IMR-90 (cell line): ENCODE results near the gene ZNF775. TPM values are rescaled to one million over a fixed set of nuclear protein-coding genes. Genes with fewer than 3 reads are reported as not detected.

Experiments
- ATAC-seq: fragments of 200-7000 bp; cut with Tn5 transposase; 2 replicates; pipeline ENCODE4 v1.9.1; 2020; ENCODE audit warnings: low read depth, mild to moderate bottlenecking, moderate library complexity
- BruUV-seq: library from RNA; stranded (reverse); fragments of 400-500 nt; replicated peaks from 2 replicates; lab custom pipeline; 2021; lab: Mats Ljungman, UMichigan
- CTCF ChIA-PET: fragments of 300-600 bp; formaldehyde crosslinking; extraction: SDS; loops from one replicate; lab custom pipeline; 2021; ENCODE audit warnings: antibody characterized with exemption; lab: Yijun Ruan, JAX
- POLR2A ChIA-PET: fragments of 300-600 bp; sonication (Branson Sonifier 250); formaldehyde crosslinking; loops from one replicate; lab custom pipeline; 2022; ENCODE audit warnings: antibody characterized with exemption; ENCODE audit not compliant: unreplicated experiment; lab: Charles Lee
- DNase-seq: peaks from one replicate; pipeline ENCODE4 v3.0.0; 2013
- H2AFZ ChIP-seq: replicated peaks from 2 replicates; pipeline ENCODE3; 2013; ENCODE audit warnings: low read length, mild to moderate bottlenecking; ENCODE audit not compliant: poor library complexity
- H2AK5ac ChIP-seq: 2 replicates; pipeline ENCODE4 v1.6.1; 2013; ENCODE audit warnings: low read depth, low read length, inconsistent platforms
- H2AK9ac ChIP-seq: replicated peaks from 2 replicates; pipeline ENCODE3; 2013; ENCODE audit warnings: mild to moderate bottlenecking, low read depth, low read length, moderate library complexity; ENCODE audit not compliant: poor library complexity
- H2BK120ac ChIP-seq: 2 replicates; pipeline ENCODE4 v1.6.1; 2013; ENCODE audit warnings: low read depth, low read length, inconsistent platforms
- H2BK15ac ChIP-seq: 3 replicates; pipeline ENCODE4 v1.6.1; 2013; ENCODE audit warnings: low read depth, low read length, inconsistent platforms
- H2BK20ac ChIP-seq: 2 replicates; pipeline ENCODE4 v1.6.1; 2013; ENCODE audit warnings: low read depth, mild to moderate bottlenecking, inconsistent platforms, low read length, moderate library complexity
- H2BK5ac ChIP-seq: 2 replicates; pipeline ENCODE4 v1.6.1; 2013; ENCODE audit warnings: mild to moderate bottlenecking, low read depth, low read length, inconsistent platforms; ENCODE audit not compliant: poor library complexity, severe bottlenecking
- H3K14ac ChIP-seq: replicated peaks from 2 replicates; pipeline ENCODE4 v1.6.1; 2013; ENCODE audit warnings: low read depth, low read length, inconsistent platforms
- H3K18ac ChIP-seq: 2 replicates; pipeline ENCODE4 v1.6.1; 2013; ENCODE audit warnings: low read depth, low read length, control low read depth
- H3K23ac ChIP-seq: 2 replicates; pipeline ENCODE4 v1.6.1; 2013; ENCODE audit warnings: low read depth, low read length, inconsistent platforms
- H3K27ac ChIP-seq: 2 replicates; pipeline ENCODE4 v1.5.1; 2013; ENCODE audit warnings: mild to moderate bottlenecking, control low read depth, low read length; ENCODE audit not compliant: insufficient read depth
- H3K27me3 ChIP-seq: 2 replicates; pipeline ENCODE4 v1.6.1; 2013; ENCODE audit warnings: low read length; ENCODE audit not compliant: control insufficient read depth, insufficient read depth
- H3K36me3 ChIP-seq: 2 replicates; pipeline ENCODE4 v1.6.1; 2013; ENCODE audit warnings: low read length, mixed read lengths; ENCODE audit not compliant: control insufficient read depth, insufficient read depth
- H3K4ac ChIP-seq: 2 replicates; pipeline ENCODE4 v1.6.1; 2013; ENCODE audit warnings: low read depth, low read length, inconsistent platforms
- H3K4me1 ChIP-seq: 2 replicates; pipeline ENCODE4 v1.6.1; 2013; ENCODE audit warnings: low read length, mixed read lengths; ENCODE audit not compliant: control insufficient read depth, insufficient read depth
- H3K4me2 ChIP-seq: 2 replicates; pipeline ENCODE4 v1.6.1; 2013; ENCODE audit warnings: low read depth, mild to moderate bottlenecking, control low read depth, low read length, moderate library complexity
- H3K4me3 ChIP-seq: 2 replicates; pipeline ENCODE4 v1.5.1; 2013; ENCODE audit warnings: low read depth, mild to moderate bottlenecking, control low read depth, low read length, moderate library complexity; ENCODE audit not compliant: insufficient read depth
- H3K56ac ChIP-seq: 2 replicates; pipeline ENCODE4 v1.6.1; 2013; ENCODE audit warnings: low read length, inconsistent platforms; ENCODE audit not compliant: insufficient read depth; ENCODE audit errors: extremely low read depth
- H3K79me1 ChIP-seq, 2 experiments: 2 replicates each; pipeline ENCODE4 v1.6.1; 2013; ENCODE audit warnings: low read length in 2 of 2, inconsistent platforms in 1 of 2, low read depth in 1 of 2
- H3K9ac ChIP-seq: 2 replicates; pipeline ENCODE4 v1.6.1; 2013; ENCODE audit warnings: low read depth, low read length, control low read depth
- H3K9me1 ChIP-seq: 2 replicates; pipeline ENCODE4 v1.6.1; 2013; ENCODE audit warnings: low read length, inconsistent platforms; ENCODE audit not compliant: insufficient read depth
- H3K9me3 ChIP-seq: 2 replicates; pipeline ENCODE4 v1.6.1; 2013; ENCODE audit warnings: low read length; ENCODE audit not compliant: control insufficient read depth, insufficient read depth
- H4K20me1 ChIP-seq: 2 replicates; pipeline ENCODE4 v1.6.1; 2013; ENCODE audit warnings: low read length, inconsistent platforms; ENCODE audit not compliant: insufficient read depth
- H4K5ac ChIP-seq: 2 replicates; pipeline ENCODE4 v1.6.1; 2013; ENCODE audit warnings: mild to moderate bottlenecking, low read depth, low read length, control low read depth
- H4K8ac ChIP-seq, 2 experiments: 2 replicates each; pipeline ENCODE4 v1.6.1; 2013; ENCODE audit warnings: low read depth in 2 of 2, low read length in 2 of 2, control low read depth in 1 of 2, inconsistent platforms in 1 of 2
- H4K91ac ChIP-seq: 2 replicates; pipeline ENCODE4 v1.6.1; 2013; ENCODE audit warnings: low read depth, low read length, inconsistent platforms; ENCODE audit not compliant: insufficient read depth
- BHLHE40 ChIP-seq: fragments of 150-350 bp; IDR thresholded peaks from 2 replicates; pipeline ENCODE4 v1.6.1; 2016; ENCODE audit warnings: mild to moderate bottlenecking, low read depth, low read length
- CEBPB ChIP-seq: IDR thresholded peaks from 2 replicates; pipeline ENCODE4 v1.6.1; 2012; ENCODE audit warnings: low read depth, low read length, improper control_type of control experiment
- CHD1 ChIP-seq: IDR thresholded peaks from 2 replicates; pipeline ENCODE4 v1.6.1; 2012; ENCODE audit warnings: low read depth, low read length, improper control_type of control experiment
- FOS ChIP-seq: fragments of 150-350 bp; IDR thresholded peaks from 2 replicates; pipeline ENCODE4 v1.6.1; 2016; ENCODE audit warnings: low read depth, low read length
- MAFK ChIP-seq: IDR thresholded peaks from 2 replicates; pipeline ENCODE4 v1.6.1; 2012; ENCODE audit warnings: low read depth, low read length, improper control_type of control experiment
- MAZ ChIP-seq: IDR thresholded peaks from 2 replicates; pipeline ENCODE4 v1.6.1; 2012; ENCODE audit warnings: low read depth, mild to moderate bottlenecking, low read length, improper control_type of control experiment, moderate library complexity, borderline replicate concordance
- MXI1 ChIP-seq: IDR thresholded peaks from 2 replicates; pipeline ENCODE4 v1.6.1; 2012; ENCODE audit warnings: low read depth, mild to moderate bottlenecking, low read length, moderate library complexity, borderline replicate concordance
- NFE2L2 ChIP-seq: fragments of 150-350 bp; IDR thresholded peaks from 2 replicates; pipeline ENCODE4 v1.6.1; 2016; ENCODE audit warnings: low read depth, mild to moderate bottlenecking, low read length
- POLR2A ChIP-seq: IDR thresholded peaks from 2 replicates; pipeline ENCODE4 v1.6.1; 2012; ENCODE audit warnings: mild to moderate bottlenecking, low read depth, low read length
- RAD21 ChIP-seq: IDR thresholded peaks from 2 replicates; pipeline ENCODE4 v1.6.1; 2012; ENCODE audit warnings: low read length, improper control_type of control experiment
- RCOR1 ChIP-seq: IDR thresholded peaks from 2 replicates; pipeline ENCODE4 v1.6.1; 2012; ENCODE audit warnings: mild to moderate bottlenecking, low read length, improper control_type of control experiment; ENCODE audit not compliant: insufficient replicate concordance
- SMC3 ChIP-seq: fragments of 150-350 bp; IDR thresholded peaks from 2 replicates; pipeline ENCODE4 v1.6.1; 2016; ENCODE audit warnings: low read depth, mild to moderate bottlenecking, antibody characterized with exemption, low read length, moderate library complexity
- WGBS, 2 experiments: methylation state at CpG; one replicate each; pipeline versions ENCODE4 v1.1.5 to v1.1.7; 2013; ENCODE audit warnings: missing lambda C conversion rate in 2 of 2; ENCODE audit not compliant: insufficient read length in 1 of 2; ENCODE audit errors: extremely low coverage in 2 of 2; 5-methylcytosine and 5-hydroxymethylcytosine counted together
- dilution Hi-C: fragments of 300-500 bp; cut with HindIII; formaldehyde crosslinking; loops from one replicate; pipeline ENCODE4 v1.14.3; 2018; ENCODE audit warnings: low sequenced_read_pairs; ENCODE audit not compliant: unreplicated experiment
- in situ Hi-C: fragments of 300-500 bp; cut with MboI; formaldehyde crosslinking; loops from 3 replicates; pipeline ENCODE4 v1.14.3; 2019; ENCODE audit warnings: low sequenced_read_pairs, inconsistent platforms, mixed read lengths
- intact Hi-C: fragments of 100-400 bp; cut with micrococcal nuclease; formaldehyde crosslinking; loops from 2 replicates; pipeline ENCODE4 v1.10.0; 2022
- polyA plus RNA-seq, 3 experiments: library from polyadenylated mRNA; depleted of rRNA; stranded (reverse); fragments of >200 nt; gene quantifications; 2 replicates each; pipeline ENCODE4 v1.2.3, GENCODE V29; 2012; ENCODE audit warnings: low replicate concordance in 1 of 3
- total RNA-seq: library from RNA; depleted of rRNA; stranded (reverse); fragments of >200 nt; gene quantifications from 2 replicates; pipeline ENCODE4 v1.2.3, GENCODE V29; 2012
- TF ChIP-seq, protein P1 (sequence below): fragments of 150-350 bp; IDR thresholded peaks from 2 replicates; pipeline ENCODE4 v1.6.1; 2016; ENCODE audit warnings: low read depth, mild to moderate bottlenecking, low read length, moderate library complexity, borderline replicate concordance

The ZNF775 gene
- total and polyA plus RNA-seq, 2 of the 4 experiments (the other 2 are of a cell fraction), result 1.4 to 2.6 TPM

DNA sequence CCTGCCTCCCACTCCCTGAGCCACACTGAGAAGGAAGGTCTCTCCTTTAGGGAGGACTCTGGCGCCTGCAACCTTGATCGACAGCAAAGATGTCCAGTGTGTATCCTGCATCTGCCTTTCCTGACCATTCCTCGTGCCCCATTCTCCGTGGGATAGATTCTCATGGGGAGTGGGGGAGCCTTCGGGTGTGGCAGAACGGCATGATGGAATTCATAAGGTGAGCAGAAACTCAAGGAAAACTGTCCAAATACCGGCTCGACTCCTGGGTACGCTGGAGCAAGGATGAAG lies 37.1 kb upstream of the ZNF775 start:
- WGBS, 2 experiments, result no CpG with 5 or more reads among the region's 9 CpGs
- TF ChIP-seq, protein P1, sequence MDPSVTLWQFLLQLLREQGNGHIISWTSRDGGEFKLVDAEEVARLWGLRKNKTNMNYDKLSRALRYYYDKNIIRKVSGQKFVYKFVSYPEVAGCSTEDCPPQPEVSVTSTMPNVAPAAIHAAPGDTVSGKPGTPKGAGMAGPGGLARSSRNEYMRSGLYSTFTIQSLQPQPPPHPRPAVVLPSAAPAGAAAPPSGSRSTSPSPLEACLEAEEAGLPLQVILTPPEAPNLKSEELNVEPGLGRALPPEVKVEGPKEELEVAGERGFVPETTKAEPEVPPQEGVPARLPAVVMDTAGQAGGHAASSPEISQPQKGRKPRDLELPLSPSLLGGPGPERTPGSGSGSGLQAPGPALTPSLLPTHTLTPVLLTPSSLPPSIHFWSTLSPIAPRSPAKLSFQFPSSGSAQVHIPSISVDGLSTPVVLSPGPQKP, result no peak
- no peak for TF ChIP-seq MXI1
- TF ChIP-seq CHD1, result no peak
- TF ChIP-seq RAD21, result no peak
- no peak for TF ChIP-seq MAFK
- TF ChIP-seq SMC3, result no peak
- no peak for TF ChIP-seq CEBPB
- TF ChIP-seq NFE2L2, result no peak
- no peak for TF ChIP-seq BHLHE40
- no peak for TF ChIP-seq FOS
- TF ChIP-seq RCOR1, result no peak
- TF ChIP-seq POLR2A, result no peak
- no peak for TF ChIP-seq MAZ
- intact Hi-C loops, result no loop called here
- Histone ChIP-seq H3K27ac (no peak overlapping the region), H2BK20ac (no peak overlapping the region), H2AK5ac (no peak overlapping the region), H3K27me3 (peaks cover 30% of the 10 kb centered on the region), H2AFZ (no peak overlapping the region), H3K23ac (no peak overlapping the region), H3K4me3 (no peak overlapping the region), H3K4me2 (no peak overlapping the region), H3K14ac (no peak overlapping the region), H2BK15ac (no peak overlapping the region), H3K18ac (no peak overlapping the region; the same call in 1 of the 2 replicates), H4K91ac (no peak overlapping the region), H4K8ac (no peak overlapping the region), H3K4ac (no peak overlapping the region), H2BK120ac (no peak overlapping the region), H3K4me1 (peaks cover 20% of the 10 kb centered on the region), H2AK9ac (no peak overlapping the region), H4K20me1 (0 out of 2 replicates have a peak, but pooled peaks cover 3% of the 10 kb centered on the region), H3K36me3 (no peaks in the 10 kb centered on the region), H2BK5ac (no peak overlapping the region), H3K79me1 (no peaks in the 10 kb centered on the region), H3K9ac (peak overlapping the region; percentile 40; the same call in 1 of the 2 replicates), H3K9me1 (peaks cover 4% of the 10 kb centered on the region; the same call in 1 of the 2 replicates), H3K56ac (no peak overlapping the region), H4K5ac (peak overlapping the region; percentile 16; the same call in 1 of the 2 replicates), H3K9me3 (peaks cover 14% of the 10 kb centered on the region)
- in situ Hi-C loops, result no loop called here
- ChIA-PET CTCF (no interaction called here), POLR2A (no interaction called here)
- ATAC-seq (no peak), DNase-seq (no peak)
- BruUV-seq, result no TSS peak
- dilution Hi-C loops, result no loop called here
